Neutrophil (primary cell): ENCODE results near the gene GPM6B.

ENCODE experiments used
- H3K27ac ChIP-seq: fragments of 200-600 bp; sonication (generic); 2 replicates; pipeline ENCODE4 v1.5.1; 2016; ENCODE audit warnings: mild to moderate bottlenecking, moderate library complexity
- H3K27me3 ChIP-seq: fragments of 200-600 bp; sonication (generic); 2 replicates; pipeline ENCODE4 v1.6.0; 2016; ENCODE audit warnings: mild to moderate bottlenecking
- H3K36me3 ChIP-seq: fragments of 200-600 bp; sonication (generic); 2 replicates; pipeline ENCODE4 v1.5.1; 2017
- H3K4me1 ChIP-seq, 2 experiments: fragments of 200-600 bp in 1 of 2; sonication (generic) in 1 of 2; 1 replicate in 1 of 2; 2 replicates in 1 of 2; pipeline versions ENCODE4 v1.5.1 to v1.6.1; 2013 to 2016; ENCODE audit warnings: low read depth in 1 of 2, low read length in 1 of 2, mild to moderate bottlenecking in 1 of 2, moderate library complexity in 1 of 2; ENCODE audit not compliant: control insufficient read depth in 1 of 2, insufficient read depth in 1 of 2
- H3K4me3 ChIP-seq, 2 experiments: fragments of 200-600 bp in 1 of 2; sonication (generic) in 1 of 2; 1 replicate in 1 of 2; 2 replicates in 1 of 2; pipeline ENCODE4 v1.5.1; 2013 to 2016; ENCODE audit warnings: low read depth in 1 of 2, low read length in 1 of 2, mild to moderate bottlenecking in 1 of 2, moderate library complexity in 1 of 2
- H3K9me3 ChIP-seq: fragments of 200-600 bp; sonication (generic); 2 replicates; pipeline ENCODE4 v1.5.1; 2016
- TF ChIP-seq, protein P1 (sequence below): fragments of 200-600 bp; sonication (generic); IDR thresholded peaks from 2 replicates; pipeline ENCODE4 v1.5.1; 2016; ENCODE audit warnings: antibody characterized with exemption

GPM6B gene

DNA sequence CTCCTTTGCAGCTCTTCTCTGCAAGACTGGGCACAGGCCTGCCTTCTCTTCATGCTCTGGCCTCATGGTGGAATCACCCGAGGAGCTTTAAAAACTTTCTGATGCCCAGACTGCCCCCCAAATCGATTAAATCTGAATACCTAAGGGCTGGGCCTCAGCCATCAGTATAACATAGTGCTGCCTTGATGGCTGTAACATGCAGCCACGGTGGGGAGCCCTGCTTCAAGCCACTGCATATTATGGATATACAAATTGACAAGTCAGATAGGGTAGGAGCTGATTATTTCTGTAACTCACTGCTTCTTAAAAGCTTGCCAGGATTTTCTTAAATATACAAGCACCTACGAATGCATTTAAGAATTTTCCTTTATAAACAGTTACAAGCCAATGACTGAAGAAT lies 40.5 kb downstream of the GPM6B start:
- TF ChIP-seq, protein P1, sequence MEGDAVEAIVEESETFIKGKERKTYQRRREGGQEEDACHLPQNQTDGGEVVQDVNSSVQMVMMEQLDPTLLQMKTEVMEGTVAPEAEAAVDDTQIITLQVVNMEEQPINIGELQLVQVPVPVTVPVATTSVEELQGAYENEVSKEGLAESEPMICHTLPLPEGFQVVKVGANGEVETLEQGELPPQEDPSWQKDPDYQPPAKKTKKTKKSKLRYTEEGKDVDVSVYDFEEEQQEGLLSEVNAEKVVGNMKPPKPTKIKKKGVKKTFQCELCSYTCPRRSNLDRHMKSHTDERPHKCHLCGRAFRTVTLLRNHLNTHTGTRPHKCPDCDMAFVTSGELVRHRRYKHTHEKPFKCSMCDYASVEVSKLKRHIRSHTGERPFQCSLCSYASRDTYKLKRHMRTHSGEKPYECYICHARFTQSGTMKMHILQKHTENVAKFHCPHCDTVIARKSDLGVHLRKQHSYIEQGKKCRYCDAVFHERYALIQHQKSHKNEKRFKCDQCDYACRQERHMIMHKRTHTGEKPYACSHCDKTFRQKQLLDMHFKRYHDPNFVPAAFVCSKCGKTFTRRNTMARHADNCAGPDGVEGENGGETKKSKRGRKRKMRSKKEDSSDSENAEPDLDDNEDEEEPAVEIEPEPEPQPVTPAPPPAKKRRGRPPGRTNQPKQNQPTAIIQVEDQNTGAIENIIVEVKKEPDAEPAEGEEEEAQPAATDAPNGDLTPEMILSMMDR, result no peak
- no peaks in the 10 kb centered on the region for H3K4me1 ChIP-seq
- no peaks in the 10 kb centered on the region for H3K9me3 ChIP-seq
- H3K27ac ChIP-seq, result no peak overlapping the region
- peaks cover 37% of the 10 kb centered on the region for H3K36me3 ChIP-seq
- no peaks in the 10 kb centered on the region for H3K27me3 ChIP-seq
- no peak overlapping the region for H3K4me3 ChIP-seq

DNA sequence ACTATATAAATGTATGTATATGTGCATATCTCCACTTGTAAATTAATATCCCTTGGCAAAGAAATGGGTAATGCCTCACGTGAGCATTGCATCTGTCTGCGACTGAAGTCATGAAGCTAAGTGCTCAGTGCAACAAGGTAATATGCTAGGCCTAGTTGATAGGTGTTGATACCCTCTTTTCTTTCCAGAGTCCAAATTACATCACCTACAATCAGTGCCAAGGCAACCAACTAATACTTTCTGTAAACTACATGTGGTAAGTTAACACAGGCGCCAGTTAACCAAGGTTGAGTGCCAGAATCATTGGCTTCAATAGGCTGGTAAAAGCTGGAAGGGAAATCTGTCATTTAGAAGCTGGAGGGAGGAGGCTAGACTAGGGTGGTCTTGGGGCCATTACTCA lies 41.1 kb downstream of the GPM6B start:
- H3K27ac ChIP-seq, result no peak overlapping the region
- TF ChIP-seq, protein P1, result no peak
- H3K36me3 ChIP-seq, result peaks cover 38% of the 10 kb centered on the region
- no peak overlapping the region for H3K4me3 ChIP-seq
- H3K27me3 ChIP-seq, result no peaks in the 10 kb centered on the region
- H3K4me1 ChIP-seq, result no peaks in the 10 kb centered on the region
- H3K9me3 ChIP-seq, result no peaks in the 10 kb centered on the region

DNA sequence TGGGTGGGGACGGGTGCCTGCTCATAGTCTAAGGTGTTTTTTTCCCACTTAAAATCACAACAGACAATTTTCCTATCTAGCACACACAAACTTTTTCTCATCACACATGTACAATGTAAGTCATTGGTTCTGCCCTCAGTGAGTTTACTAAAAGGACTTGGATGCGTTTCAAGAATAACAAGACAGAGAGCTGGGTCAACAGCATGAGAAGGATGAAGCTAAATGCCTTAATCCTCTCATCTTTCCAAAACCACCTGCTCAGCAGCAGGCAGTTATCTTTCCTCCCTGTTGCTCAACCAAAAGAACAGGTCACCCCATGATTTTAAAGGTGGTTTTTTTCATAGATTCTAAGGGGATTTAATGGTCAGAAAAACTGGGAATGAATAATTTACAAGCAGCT lies 42.2 kb downstream of the GPM6B start:
- TF ChIP-seq, protein P1, result no peak
- Histone ChIP-seq H3K27me3 (no peaks in the 10 kb centered on the region), H3K4me3 (no peak overlapping the region), H3K9me3 (no peaks in the 10 kb centered on the region), H3K4me1 (no peaks in the 10 kb centered on the region), H3K36me3 (peaks cover 48% of the 10 kb centered on the region), H3K27ac (no peak overlapping the region)

DNA sequence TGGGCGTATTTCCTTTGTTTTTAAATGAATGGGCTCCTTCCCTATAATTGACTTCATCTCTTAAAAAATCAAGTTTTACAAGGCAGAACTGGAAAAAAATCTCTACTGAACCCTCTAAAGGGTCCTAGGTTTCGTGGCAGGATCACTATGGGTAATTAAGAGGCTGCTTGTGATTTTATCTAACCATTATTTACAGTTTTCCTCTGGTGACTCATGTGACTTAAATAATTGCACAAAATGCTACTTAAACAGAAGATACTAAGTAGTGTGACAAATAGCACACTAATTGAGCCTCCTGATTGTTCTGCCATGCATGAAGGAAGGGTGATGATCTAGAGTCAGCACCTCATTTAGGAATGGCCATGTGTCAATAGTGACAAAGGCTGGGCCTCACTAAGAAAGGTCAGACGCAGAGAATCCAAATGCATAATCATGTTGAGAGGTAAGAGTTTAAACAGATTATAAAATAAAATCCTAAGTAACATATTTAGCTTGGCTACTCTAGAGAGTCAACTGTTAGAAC lies 46.8 kb downstream of the GPM6B start:
- peaks cover under 1 to 1% of the 10 kb centered on the region in 2 experiments for H3K4me1 ChIP-seq
- H3K27ac ChIP-seq, result no peak overlapping the region
- H3K27me3 ChIP-seq, result no peaks in the 10 kb centered on the region
- H3K36me3 ChIP-seq, result peaks cover 54% of the 10 kb centered on the region
- H3K4me3 ChIP-seq, result no peak overlapping the region
- TF ChIP-seq, protein P1, result no peak
- no peaks in the 10 kb centered on the region for H3K9me3 ChIP-seq

DNA sequence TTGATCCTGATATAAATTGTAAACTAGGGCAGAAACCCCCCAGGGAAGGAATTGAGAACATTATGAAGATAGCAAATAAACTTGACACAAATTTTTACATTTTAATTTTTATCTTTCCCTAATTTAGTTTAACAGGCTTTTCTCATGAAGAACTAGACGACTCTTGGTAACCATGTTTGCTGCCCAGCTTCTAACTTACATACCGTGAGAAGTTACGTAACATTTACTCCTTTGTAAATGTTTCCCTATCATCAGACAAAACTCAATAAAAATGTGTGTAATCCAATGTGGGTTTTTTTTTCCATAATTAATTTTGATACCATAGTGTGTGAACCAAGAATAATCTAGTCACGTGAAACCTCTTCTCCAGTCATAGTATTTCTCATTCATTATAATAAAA lies 48.0 kb downstream of the GPM6B start:
- no peak overlapping the region for H3K27ac ChIP-seq
- no peak overlapping the region for H3K4me3 ChIP-seq
- peaks cover 12% of the 10 kb centered on the region in 2 experiments for H3K4me1 ChIP-seq
- no peaks in the 10 kb centered on the region for H3K9me3 ChIP-seq
- no peaks in the 10 kb centered on the region for H3K27me3 ChIP-seq
- H3K36me3 ChIP-seq, result peaks cover 44% of the 10 kb centered on the region
- TF ChIP-seq, protein P1, result no peak

DNA sequence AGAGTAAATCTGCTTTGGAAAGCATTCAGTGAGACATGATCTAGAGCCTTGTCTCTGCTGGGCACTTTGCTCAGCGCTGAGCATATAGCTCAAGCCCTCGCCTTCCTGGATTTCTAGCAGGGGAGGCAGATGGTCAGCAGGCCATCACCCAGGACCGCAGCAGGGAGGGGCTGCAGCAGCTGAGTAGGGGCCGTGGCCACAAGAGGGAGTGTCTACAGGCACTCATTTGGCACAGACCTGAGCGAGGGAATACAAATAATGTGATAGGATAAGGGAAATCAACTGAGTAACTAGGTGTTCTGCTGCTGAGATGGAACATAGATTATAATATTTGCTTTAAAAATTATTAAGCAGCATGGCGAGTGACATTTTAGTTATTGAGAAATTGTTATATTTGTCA lies 52.1 kb downstream of the GPM6B start:
- Histone ChIP-seq H3K4me1 (peaks cover 16 to 17% of the 10 kb centered on the region in 2 experiments), H3K27me3 (no peaks in the 10 kb centered on the region), H3K27ac (peak overlapping the region; percentile 27), H3K4me3 (no peak overlapping the region), H3K9me3 (no peaks in the 10 kb centered on the region), H3K36me3 (peaks cover 24% of the 10 kb centered on the region)
- TF ChIP-seq, protein P1, result no peak
